ENCODE measurements around the gene DNAH7. TPM values are rescaled to one million over a fixed set of nuclear protein-coding genes. Genes with fewer than 3 reads are reported as not detected.

Gene DNAH7
- total RNA-seq, 1 experiment from 2014 or later = 0.09 TPM

DNA sequence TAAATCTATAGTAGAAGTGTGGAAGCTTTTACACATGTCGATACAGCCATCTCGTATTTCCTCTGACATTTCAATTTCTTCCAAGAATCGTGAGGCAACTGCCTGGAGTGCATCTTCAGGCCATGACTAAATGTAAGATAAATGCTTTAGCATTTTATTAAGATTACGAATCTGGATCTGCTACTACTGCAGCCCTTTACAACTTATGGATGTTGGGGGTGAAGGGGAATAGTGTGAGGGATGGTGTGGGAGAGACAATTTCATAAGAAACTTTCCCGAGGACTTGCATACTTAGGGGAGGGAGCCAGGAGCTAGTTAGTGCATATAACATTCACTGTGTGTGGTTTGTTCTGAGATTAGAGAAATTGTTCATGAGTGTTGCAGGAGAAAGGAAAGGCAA lies 206.8 kb downstream of the DNAH7 start:
- H3K79me2 ChIP-seq (ENCODE audit: insufficient read depth, low read length) = no peaks in the 10 kb centered on the region
- no peak overlapping the region for H3K14ac ChIP-seq (ENCODE audit: insufficient read depth, low read length)
- H2AK5ac ChIP-seq (ENCODE audit: insufficient read length, low read length) = no peak overlapping the region
- H2BK5ac ChIP-seq (ENCODE audit: insufficient read length, low read length) = no peak overlapping the region
- no peak overlapping the region for H3K4ac ChIP-seq (ENCODE audit: low read depth, low read length)
- no peak for DNase-seq
- no peak overlapping the region for H3K27ac ChIP-seq (ENCODE audit: insufficient read length, low read depth, low read length)
- H3K9me3 ChIP-seq (ENCODE audit: control insufficient read depth, low read depth, low read length) = no peaks in the 10 kb centered on the region
- Mint-ChIP-seq H3K27me3 (ENCODE audit: low read depth) (no peaks in the 10 kb centered on the region), H3K4me3 (no peak overlapping the region; a peak in 1 of 5 replicates), H3K9me3 (no peaks in the 10 kb centered on the region), H3K27ac (no peak overlapping the region), H3K4me1 (peaks cover 7 to 8% of the 10 kb centered on the region in 2 experiments), H3K36me3 (ENCODE audit: insufficient read depth in 1 of 3, low read depth in 3 of 3) (no peaks in the 10 kb centered on the region; a peak in 1 of 7 replicates)
- H2BK12ac ChIP-seq (ENCODE audit: insufficient read length, low read depth, low read length) = no peak overlapping the region
- no peak overlapping the region for H3K56ac ChIP-seq (ENCODE audit: insufficient read length, low read depth, low read length)
- no peaks in the 10 kb centered on the region; the same call in 1 of the 2 replicates for H3K4me1 ChIP-seq (ENCODE audit: insufficient read depth, low read length)
- H3T11ph ChIP-seq (ENCODE audit: low read length) = no peak overlapping the region
- H4K5ac ChIP-seq (ENCODE audit: insufficient read length, low read depth, low read length) = no peak overlapping the region
- H3K79me1 ChIP-seq (ENCODE audit: insufficient read depth, low read depth, low read length, poor library complexity, severe bottlenecking) = no peaks in the 10 kb centered on the region
- WGBS (ENCODE audit: extremely low coverage, insufficient read length, low lambda C conversion rate) = no CpG with 5 or more reads among the region's 5 CpGs
- H3K9ac ChIP-seq (ENCODE audit: extremely low read depth, insufficient read length, low read length) = no peak overlapping the region
- H3K4me2 ChIP-seq (ENCODE audit: insufficient read depth, insufficient read length, low read length) = no peak overlapping the region
- H4K20me1 ChIP-seq (ENCODE audit: control insufficient read depth, insufficient read depth, insufficient read length) = no peaks in the 10 kb centered on the region
- no peaks in the 10 kb centered on the region for H3K27me3 ChIP-seq (ENCODE audit: insufficient read depth, low read length)
- no peak overlapping the region for H3K18ac ChIP-seq (ENCODE audit: insufficient read length, low read depth, low read length)
- H3K23me2 ChIP-seq (ENCODE audit: insufficient read length, low read depth, low read length, poor library complexity, severe bottlenecking) = no peaks in the 10 kb centered on the region
- H4K91ac ChIP-seq (ENCODE audit: insufficient read length, low read depth, low read length) = no peak overlapping the region
- H2BK15ac ChIP-seq (ENCODE audit: low read depth, low read length) = no peak overlapping the region
- TF ChIP-seq, protein P1, sequence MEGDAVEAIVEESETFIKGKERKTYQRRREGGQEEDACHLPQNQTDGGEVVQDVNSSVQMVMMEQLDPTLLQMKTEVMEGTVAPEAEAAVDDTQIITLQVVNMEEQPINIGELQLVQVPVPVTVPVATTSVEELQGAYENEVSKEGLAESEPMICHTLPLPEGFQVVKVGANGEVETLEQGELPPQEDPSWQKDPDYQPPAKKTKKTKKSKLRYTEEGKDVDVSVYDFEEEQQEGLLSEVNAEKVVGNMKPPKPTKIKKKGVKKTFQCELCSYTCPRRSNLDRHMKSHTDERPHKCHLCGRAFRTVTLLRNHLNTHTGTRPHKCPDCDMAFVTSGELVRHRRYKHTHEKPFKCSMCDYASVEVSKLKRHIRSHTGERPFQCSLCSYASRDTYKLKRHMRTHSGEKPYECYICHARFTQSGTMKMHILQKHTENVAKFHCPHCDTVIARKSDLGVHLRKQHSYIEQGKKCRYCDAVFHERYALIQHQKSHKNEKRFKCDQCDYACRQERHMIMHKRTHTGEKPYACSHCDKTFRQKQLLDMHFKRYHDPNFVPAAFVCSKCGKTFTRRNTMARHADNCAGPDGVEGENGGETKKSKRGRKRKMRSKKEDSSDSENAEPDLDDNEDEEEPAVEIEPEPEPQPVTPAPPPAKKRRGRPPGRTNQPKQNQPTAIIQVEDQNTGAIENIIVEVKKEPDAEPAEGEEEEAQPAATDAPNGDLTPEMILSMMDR (conservative IDR thresholded peaks at IDR 0.05) = no peak
- H3K23ac ChIP-seq (ENCODE audit: insufficient read length, low read depth, low read length) = no peak overlapping the region
- H2BK120ac ChIP-seq (ENCODE audit: low read depth, low read length, poor library complexity, severe bottlenecking) = no peak overlapping the region
- no peak overlapping the region for H2AFZ ChIP-seq (ENCODE audit: low read length)
- H2BK20ac ChIP-seq (ENCODE audit: low read depth, low read length, poor library complexity, severe bottlenecking) = no peak overlapping the region
- no peak overlapping the region for H4K8ac ChIP-seq (replicated peaks; ENCODE audit: insufficient read length, low read depth, low read length)

Data from H9 (cell line).